MM.1S (cell line): ENCODE data around the gene CEBPZOS.
"Not testable (repeated sequence)": the region's sequence is repeated elsewhere in the genome, so short reads cannot be mapped to it uniquely, and the experiment has no call there.

Experiments
- DNase-seq: peaks from one replicate; pipeline ENCODE4 v3.0.0-alpha.2; 2015
- H2AFZ ChIP-seq: fragments of 300-600 bp; sonication (generic); 2 replicates; pipeline ENCODE4 v1.6.0; 2016; ENCODE audit warnings: antibody characterized with exemption, low read length
- H3F3A ChIP-seq: fragments of 300-600 bp; sonication (generic); 2 replicates; pipeline ENCODE4 v1.6.1; 2016; ENCODE audit warnings: mild to moderate bottlenecking, antibody characterized with exemption, low read length, moderate library complexity, mixed read lengths; ENCODE audit not compliant: insufficient read depth
- H3K27ac ChIP-seq: fragments of 300-600 bp; sonication (generic); 2 replicates; pipeline ENCODE4 v1.5.1; 2016; ENCODE audit warnings: mild to moderate bottlenecking, low read length
- H3K27me3 ChIP-seq: fragments of 300-600 bp; sonication (generic); replicated peaks from 2 replicates; pipeline ENCODE4 v1.6.0; 2016; ENCODE audit warnings: low read length; ENCODE audit not compliant: insufficient read depth
- H3K36me3 ChIP-seq: fragments of 300-600 bp; sonication (generic); replicated peaks from 2 replicates; pipeline ENCODE4 v1.6.1; 2016; ENCODE audit warnings: mild to moderate bottlenecking, low read length, mixed read lengths; ENCODE audit not compliant: insufficient read depth
- H3K4me1 ChIP-seq: fragments of 300-600 bp; sonication (generic); 2 replicates; pipeline ENCODE4 v1.6.1; 2016; ENCODE audit warnings: low read length, mixed read lengths
- H3K4me2 ChIP-seq: fragments of 300-600 bp; sonication (generic); 2 replicates; pipeline ENCODE4 v1.6.0; 2016; ENCODE audit warnings: low read depth, low read length
- H3K4me3 ChIP-seq: fragments of 300-600 bp; sonication (generic); 2 replicates; pipeline ENCODE4 v1.5.1; 2016; ENCODE audit warnings: low read length, mixed read lengths
- H3K79me2 ChIP-seq: fragments of 300-600 bp; sonication (generic); 2 replicates; pipeline ENCODE4 v1.6.1; 2016; ENCODE audit warnings: mixed run types, low read length, mixed read lengths
- H3K9ac ChIP-seq: fragments of 300-600 bp; sonication (generic); 2 replicates; pipeline ENCODE4 v1.6.1; 2016; ENCODE audit warnings: low read length, mixed read lengths
- H3K9me2 ChIP-seq: fragments of 300-600 bp; sonication (generic); replicated peaks from 2 replicates; pipeline ENCODE4 v1.6.1; 2016; ENCODE audit warnings: mild to moderate bottlenecking, low read length, mixed read lengths; ENCODE audit not compliant: insufficient read depth
- H3K9me3 ChIP-seq: fragments of 300-600 bp; sonication (generic); replicated peaks from 2 replicates; pipeline ENCODE4 v1.6.1; 2016; ENCODE audit warnings: mild to moderate bottlenecking, low read length, mixed read lengths; ENCODE audit not compliant: insufficient read depth
- H4K20me1 ChIP-seq: fragments of 300-600 bp; sonication (generic); 2 replicates; pipeline ENCODE4 v1.6.1; 2016; ENCODE audit warnings: mild to moderate bottlenecking, low read length, moderate library complexity, mixed read lengths; ENCODE audit not compliant: insufficient read depth
- CTCF ChIP-seq: fragments of 300-600 bp; sonication (generic); IDR thresholded peaks from 2 replicates; pipeline ENCODE4 v1.5.1; 2016; ENCODE audit warnings: antibody characterized with exemption, low read length, mixed read lengths
- EZH2 ChIP-seq: fragments of 300-600 bp; sonication (generic); optimal IDR thresholded peaks from 2 replicates; pipeline ENCODE3; 2017; ENCODE audit warnings: low read depth, mild to moderate bottlenecking, antibody characterized with exemption, low read length, mixed read lengths
- EZH2phosphoT487 ChIP-seq: fragments of 300-600 bp; sonication (generic); IDR thresholded peaks from 2 replicates; pipeline ENCODE4 v1.6.1; 2018; ENCODE audit warnings: antibody characterized with exemption, low read length

CEBPZOS gene

GRCh38 chr2:37219046-37219445, 22.8 kb downstream of the CEBPZOS start:
- H3K4me2 ChIP-seq = no peak overlapping the region
- H3K4me1 ChIP-seq = no peaks in the 10 kb centered on the region
- no peak for TF ChIP-seq CTCF
- no peak for TF ChIP-seq EZH2
- no peak for TF ChIP-seq EZH2phosphoT487
- peaks cover 39% of the 10 kb centered on the region for H3K79me2 ChIP-seq
- H3K9me3 ChIP-seq = no peaks in the 10 kb centered on the region
- H3F3A ChIP-seq = no peaks in the 10 kb centered on the region
- H3K9me2 ChIP-seq = no peaks in the 10 kb centered on the region
- H3K27ac ChIP-seq = no peak overlapping the region
- peaks cover 3% of the 10 kb centered on the region; the same call in 1 of the 2 replicates for H3K36me3 ChIP-seq
- no peak for DNase-seq
- no peak overlapping the region for H3K4me3 ChIP-seq
- 0 out of 2 replicates have a peak, but pooled peaks cover 6% of the 10 kb centered on the region for H4K20me1 ChIP-seq
- no peak overlapping the region for H3K9ac ChIP-seq
- H3K27me3 ChIP-seq = no peaks in the 10 kb centered on the region
- H2AFZ ChIP-seq = no peak overlapping the region

DNA sequence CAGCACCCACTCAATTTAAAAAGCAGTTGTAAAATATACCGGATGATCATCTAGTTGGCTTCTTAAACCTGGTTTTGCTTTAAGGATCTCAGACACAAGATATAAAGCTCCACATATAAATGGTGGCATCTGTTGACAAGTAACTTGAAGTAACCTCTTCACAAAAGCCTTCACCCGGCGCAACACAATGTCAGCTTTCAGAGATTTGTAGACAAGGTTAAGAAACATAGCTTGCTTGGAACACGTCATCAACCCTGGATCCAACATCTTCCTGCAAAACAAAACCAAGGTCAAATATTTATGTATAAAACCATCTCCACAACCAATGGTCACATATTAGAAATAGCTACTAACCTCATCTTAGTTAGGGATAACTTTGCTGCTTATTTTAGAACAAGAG, 26.8 kb downstream of the CEBPZOS start:
- 0 out of 2 replicates have a peak, but pooled peaks cover 3% of the 10 kb centered on the region for H3K4me1 ChIP-seq
- H2AFZ ChIP-seq = no peak overlapping the region
- H3F3A ChIP-seq = no peaks in the 10 kb centered on the region
- no peak overlapping the region for H3K27ac ChIP-seq
- H3K9ac ChIP-seq = no peak overlapping the region
- no peak overlapping the region for H3K4me3 ChIP-seq
- no peaks in the 10 kb centered on the region for H3K9me2 ChIP-seq
- H3K36me3 ChIP-seq = peaks cover 16% of the 10 kb centered on the region
- no peak for TF ChIP-seq EZH2
- TF ChIP-seq EZH2phosphoT487 = no peak
- no peak for TF ChIP-seq CTCF
- no peaks in the 10 kb centered on the region for H3K9me3 ChIP-seq
- no peak overlapping the region for H3K4me2 ChIP-seq
- H3K27me3 ChIP-seq = no peaks in the 10 kb centered on the region
- H4K20me1 ChIP-seq = peaks cover 6% of the 10 kb centered on the region; the same call in 1 of the 2 replicates
- H3K79me2 ChIP-seq = peaks cover 62% of the 10 kb centered on the region
- DNase-seq = no peak

DNA sequence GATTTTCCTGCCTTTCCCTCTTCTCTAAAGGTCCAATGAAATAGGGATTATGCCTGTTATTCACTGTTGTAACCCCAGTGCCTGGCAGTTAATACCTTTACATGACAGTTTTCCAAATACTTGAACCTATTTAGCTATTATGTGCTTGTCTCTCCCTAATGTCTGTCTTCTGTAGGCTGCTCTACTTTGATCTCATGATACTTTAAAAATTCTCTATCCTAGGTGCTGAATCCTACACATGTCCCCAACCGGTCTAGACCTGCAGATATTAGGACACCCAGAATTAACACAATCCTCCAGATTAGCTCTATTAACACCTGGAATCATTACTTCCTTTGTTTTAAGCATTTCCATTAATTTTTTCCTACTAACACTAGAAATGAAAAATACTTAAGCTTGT, 27.8 kb downstream of the CEBPZOS start:
- Histone ChIP-seq H3K79me2 (peaks cover 68% of the 10 kb centered on the region), H3K36me3 (peaks cover 20% of the 10 kb centered on the region), H3K4me2 (no peak overlapping the region), H3K9me2 (no peaks in the 10 kb centered on the region), H3K9ac (no peak overlapping the region), H4K20me1 (peaks cover 6% of the 10 kb centered on the region; the same call in 1 of the 2 replicates), H3K27ac (no peak overlapping the region), H3F3A (no peaks in the 10 kb centered on the region), H3K4me3 (no peak overlapping the region), H2AFZ (no peak overlapping the region), H3K4me1 (0 out of 2 replicates have a peak, but pooled peaks cover 3% of the 10 kb centered on the region), H3K9me3 (no peaks in the 10 kb centered on the region), H3K27me3 (no peaks in the 10 kb centered on the region)
- DNase-seq = no peak
- TF ChIP-seq CTCF = no peak
- TF ChIP-seq EZH2 = no peak
- no peak for TF ChIP-seq EZH2phosphoT487

- not testable (repeated sequence) for H3F3A ChIP-seq, H3K9ac ChIP-seq, H3K27ac ChIP-seq, H4K20me1 ChIP-seq, H3K9me2 ChIP-seq, DNase-seq, H3K4me2 ChIP-seq, H3K27me3 ChIP-seq, H3K4me3 ChIP-seq, H3K9me3 ChIP-seq, H2AFZ ChIP-seq, H3K4me1 ChIP-seq
- peaks cover 78% of the 10 kb centered on the region for H3K79me2 ChIP-seq
- peaks cover 20% of the 10 kb centered on the region for H3K36me3 ChIP-seq
These were observed 28.8 kb downstream of the CEBPZOS start for GRCh38 chr2:37225129-37225528.
